ENCODE data around the gene LIFR.
A peak's percentile ranks its signal among the peaks of the same experiment; 100 is the strongest.
"Not testable (repeated sequence)": the region's sequence is repeated elsewhere in the genome, so short reads cannot be mapped to it uniquely, and the experiment has no call there.

LIFR gene

GRCh38 chr5:38601133-38601862 is 44.9 kb upstream of the LIFR start:
- Histone ChIP-seq H3K4me3 (ENCODE audit: low read depth, low read length) (no peak overlapping the region), H3K36me3 (ENCODE audit: control insufficient read depth in 2 of 2, insufficient read depth in 1 of 2, low read length in 2 of 2) (no peaks in the 10 kb centered on the region), H3K27ac (ENCODE audit: extremely low read depth, low read depth, low read length) (no peak overlapping the region), H3K4me1 (ENCODE audit: control insufficient read depth, insufficient read depth, low read length) (peaks cover 20% of the 10 kb centered on the region), H3K9me3 (ENCODE audit: control insufficient read depth, insufficient read depth, low read depth, low read length) (no peaks in the 10 kb centered on the region)
- ChIA-PET CTCF (interaction anchor here (0.6 to 1.2 kb wide), 3 partner anchors 39 to 160 kb away, joined by 3 to 5 read pairs (median 4); no protein-coding TSS in a partner anchor), POLR2A (no interaction called here)
- TF ChIP-seq ZNF600 (tag by site-specific recombination; IDR thresholded peaks at IDR 0.05) = peak; percentile 44; the same call in 1 of the 2 replicates
- no peak for TF ChIP-seq ZNF423 (tag by site-specific recombination; IDR thresholded peaks at IDR 0.05)
- no peak for TF ChIP-seq ZNF202 (tag by site-specific recombination; IDR thresholded peaks at IDR 0.05; ENCODE audit: borderline replicate concordance)
- peak; percentile 41 for TF ChIP-seq GLIS1 (tag by site-specific recombination; IDR thresholded peaks at IDR 0.05)

- H3K4me1 ChIP-seq (ENCODE audit: control insufficient read depth, insufficient read depth, low read length) = peaks cover 20% of the 10 kb centered on the region
- CTCF ChIA-PET = interaction anchor here (0.6 to 1.2 kb wide), 3 partner anchors 38 to 159 kb away, joined by 3 to 5 read pairs (median 4); no protein-coding TSS in a partner anchor
- no peaks in the 10 kb centered on the region for H3K36me3 ChIP-seq (ENCODE audit: control insufficient read depth in 2 of 2, insufficient read depth in 1 of 2, low read length in 2 of 2)
- no peak overlapping the region for H3K4me3 ChIP-seq (ENCODE audit: low read depth, low read length)
- no peaks in the 10 kb centered on the region for H3K9me3 ChIP-seq (ENCODE audit: control insufficient read depth, insufficient read depth, low read depth, low read length)
- H3K27ac ChIP-seq (ENCODE audit: extremely low read depth, low read depth, low read length) = no peak overlapping the region
- POLR2A ChIA-PET = no interaction called here
- TF ChIP-seq ZNF302 (tag by site-specific recombination; IDR thresholded peaks at IDR 0.05; ENCODE audit: low read depth) (no peak), ZNF175 (tag by site-specific recombination; IDR thresholded peaks at IDR 0.05) (no peak), ZFP41 (tag by site-specific recombination; IDR thresholded peaks at IDR 0.05; ENCODE audit: borderline replicate concordance) (no peak), ZBTB8A (tag by site-specific recombination; IDR thresholded peaks at IDR 0.05) (no peak), ZNF280C (tag by site-specific recombination; IDR thresholded peaks at IDR 0.05) (no peak), ZNF660 (tag by site-specific recombination; IDR thresholded peaks at IDR 0.05) (no peak), YY1 (tag by site-specific recombination; IDR thresholded peaks at IDR 0.05) (no peak), ZNF114 (tag by site-specific recombination; IDR thresholded peaks at IDR 0.05) (no peak), ZNF274 (IDR thresholded peaks at IDR 0.05; ENCODE audit: low read length) (no peak), ZNF274 (tag by site-specific recombination; IDR thresholded peaks at IDR 0.05; ENCODE audit: borderline replicate concordance) (no peak), ZEB2 (tag by site-specific recombination; IDR thresholded peaks at IDR 0.05) (no peak), KLF7 (tag by site-specific recombination; IDR thresholded peaks at IDR 0.05; ENCODE audit: borderline replicate concordance) (no peak), ZNF654 (tag by site-specific recombination; IDR thresholded peaks at IDR 0.05; ENCODE audit: low read depth) (no peak), ZNF488 (tag by site-specific recombination; IDR thresholded peaks at IDR 0.05) (no peak), ZNF530 (tag by site-specific recombination; IDR thresholded peaks at IDR 0.05; ENCODE audit: low read depth) (no peak), ZNF629 (tag by site-specific recombination; IDR thresholded peaks at IDR 0.05) (no peak)
- TF ChIP-seq, protein P1, sequence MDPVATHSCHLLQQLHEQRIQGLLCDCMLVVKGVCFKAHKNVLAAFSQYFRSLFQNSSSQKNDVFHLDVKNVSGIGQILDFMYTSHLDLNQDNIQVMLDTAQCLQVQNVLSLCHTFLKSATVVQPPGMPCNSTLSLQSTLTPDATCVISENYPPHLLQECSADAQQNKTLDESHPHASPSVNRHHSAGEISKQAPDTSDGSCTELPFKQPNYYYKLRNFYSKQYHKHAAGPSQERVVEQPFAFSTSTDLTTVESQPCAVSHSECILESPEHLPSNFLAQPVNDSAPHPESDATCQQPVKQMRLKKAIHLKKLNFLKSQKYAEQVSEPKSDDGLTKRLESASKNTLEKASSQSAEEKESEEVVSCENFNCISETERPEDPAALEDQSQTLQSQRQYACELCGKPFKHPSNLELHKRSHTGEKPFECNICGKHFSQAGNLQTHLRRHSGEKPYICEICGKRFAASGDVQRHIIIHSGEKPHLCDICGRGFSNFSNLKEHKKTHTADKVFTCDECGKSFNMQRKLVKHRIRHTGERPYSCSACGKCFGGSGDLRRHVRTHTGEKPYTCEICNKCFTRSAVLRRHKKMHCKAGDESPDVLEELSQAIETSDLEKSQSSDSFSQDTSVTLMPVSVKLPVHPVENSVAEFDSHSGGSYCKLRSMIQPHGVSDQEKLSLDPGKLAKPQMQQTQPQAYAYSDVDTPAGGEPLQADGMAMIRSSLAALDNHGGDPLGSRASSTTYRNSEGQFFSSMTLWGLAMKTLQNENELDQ (tag by site-specific recombination; IDR thresholded peaks at IDR 0.05; ENCODE audit: low read depth) = no peak
These were observed 44.0 kb upstream of the LIFR start for GRCh38 chr5:38600329-38601045.

DNA sequence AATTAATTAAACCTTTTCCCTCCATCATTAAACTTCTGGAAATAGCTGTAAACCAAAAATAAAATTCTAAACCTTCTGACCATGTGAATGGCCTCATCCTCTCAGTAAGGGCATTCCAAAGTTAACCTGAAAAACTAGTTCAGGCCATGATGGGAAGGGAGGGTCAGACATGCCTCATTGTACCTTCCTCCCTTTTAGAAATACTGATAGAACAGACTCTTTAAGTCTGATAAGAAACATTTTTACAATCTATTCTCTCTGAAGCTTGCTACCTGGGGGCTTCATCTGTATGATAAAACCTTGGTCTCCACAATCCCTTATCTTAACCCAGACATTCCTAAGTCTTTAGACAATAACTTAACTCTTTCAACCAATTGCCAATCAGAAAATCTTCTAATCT is 43.3 kb upstream of the LIFR start:
- H3K36me3 ChIP-seq (ENCODE audit: control insufficient read depth in 2 of 2, insufficient read depth in 1 of 2, low read length in 2 of 2); POLR2A ChIA-PET; H3K4me3 ChIP-seq (ENCODE audit: low read depth, low read length); H3K9me3 ChIP-seq (ENCODE audit: control insufficient read depth, insufficient read depth, low read depth, low read length); CTCF ChIA-PET; H3K27ac ChIP-seq (ENCODE audit: extremely low read depth, low read depth, low read length): not testable (repeated sequence)
- H3K4me1 ChIP-seq (ENCODE audit: control insufficient read depth, insufficient read depth, low read length) = peaks cover 20% of the 10 kb centered on the region
